ENCODE results near the gene OSGIN1. TPM values are rescaled to one million over a fixed set of nuclear protein-coding genes. Genes with fewer than 3 reads are reported as not detected.

OSGIN1 gene
- total RNA-seq, 1 donor from 2014 or later, result 0.31 TPM

DNA sequence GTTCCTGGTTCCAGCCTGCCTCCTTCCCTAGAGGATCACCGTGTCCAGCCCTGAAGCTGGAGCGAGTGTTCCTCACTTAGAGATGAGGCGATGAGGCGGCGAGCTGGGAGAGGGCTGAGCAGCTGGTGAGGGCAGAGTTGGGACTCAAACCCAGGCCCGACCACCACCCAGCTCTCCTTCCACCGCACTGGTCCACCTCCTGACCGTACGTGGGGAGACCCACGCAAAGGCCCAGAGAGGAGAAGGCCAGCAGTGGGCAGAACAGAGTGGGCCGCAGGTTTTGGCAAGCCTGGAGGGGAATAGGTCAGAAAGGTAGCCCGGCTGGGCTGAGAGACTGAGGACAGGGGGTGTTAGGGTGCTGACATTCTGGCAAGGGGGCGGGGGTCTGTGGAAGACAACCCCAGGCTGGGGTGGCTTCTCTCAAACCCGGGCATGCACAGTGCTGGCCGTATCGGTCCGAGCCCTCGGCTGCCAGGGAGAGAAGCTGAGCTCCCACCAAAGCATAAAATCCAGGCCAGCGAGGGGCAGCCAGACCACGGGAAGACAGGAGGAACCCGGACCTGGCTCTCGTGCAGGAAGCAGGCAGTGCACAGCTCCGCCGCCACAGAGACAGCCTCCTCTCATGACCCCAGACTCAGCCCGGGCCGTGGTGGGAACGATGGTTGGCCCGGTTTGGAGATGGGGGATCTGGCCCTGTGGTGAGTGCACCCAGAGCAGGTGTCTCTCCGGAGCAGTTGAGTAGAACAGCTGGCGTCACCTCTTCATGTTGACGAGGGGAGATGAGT, 29.3 kb upstream of the OSGIN1 start:
- Mint-ChIP-seq H3K4me3 (ENCODE audit: unreplicated experiment) (no peak overlapping the region), H3K27ac (ENCODE audit: unreplicated experiment) (no peak overlapping the region), H3K36me3 (ENCODE audit: low read depth, unreplicated experiment) (peaks cover 24% of the 10 kb centered on the region), H3K4me1 (ENCODE audit: unreplicated experiment) (peaks cover 3% of the 10 kb centered on the region), H3K9me3 (ENCODE audit: unreplicated experiment) (no peaks in the 10 kb centered on the region), H3K27me3 (ENCODE audit: unreplicated experiment) (peaks cover 10% of the 10 kb centered on the region)
- TF ChIP-seq, protein P1, sequence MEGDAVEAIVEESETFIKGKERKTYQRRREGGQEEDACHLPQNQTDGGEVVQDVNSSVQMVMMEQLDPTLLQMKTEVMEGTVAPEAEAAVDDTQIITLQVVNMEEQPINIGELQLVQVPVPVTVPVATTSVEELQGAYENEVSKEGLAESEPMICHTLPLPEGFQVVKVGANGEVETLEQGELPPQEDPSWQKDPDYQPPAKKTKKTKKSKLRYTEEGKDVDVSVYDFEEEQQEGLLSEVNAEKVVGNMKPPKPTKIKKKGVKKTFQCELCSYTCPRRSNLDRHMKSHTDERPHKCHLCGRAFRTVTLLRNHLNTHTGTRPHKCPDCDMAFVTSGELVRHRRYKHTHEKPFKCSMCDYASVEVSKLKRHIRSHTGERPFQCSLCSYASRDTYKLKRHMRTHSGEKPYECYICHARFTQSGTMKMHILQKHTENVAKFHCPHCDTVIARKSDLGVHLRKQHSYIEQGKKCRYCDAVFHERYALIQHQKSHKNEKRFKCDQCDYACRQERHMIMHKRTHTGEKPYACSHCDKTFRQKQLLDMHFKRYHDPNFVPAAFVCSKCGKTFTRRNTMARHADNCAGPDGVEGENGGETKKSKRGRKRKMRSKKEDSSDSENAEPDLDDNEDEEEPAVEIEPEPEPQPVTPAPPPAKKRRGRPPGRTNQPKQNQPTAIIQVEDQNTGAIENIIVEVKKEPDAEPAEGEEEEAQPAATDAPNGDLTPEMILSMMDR (IDR thresholded peaks at IDR 0.05; ENCODE audit: unreplicated experiment), result no peak
- DNase-seq (ENCODE audit: low spot score), result no peak

- Mint-ChIP-seq H3K4me3 (ENCODE audit: unreplicated experiment) (no peak overlapping the region), H3K27ac (ENCODE audit: unreplicated experiment) (no peak overlapping the region), H3K27me3 (ENCODE audit: unreplicated experiment) (peaks cover 10% of the 10 kb centered on the region), H3K4me1 (ENCODE audit: unreplicated experiment) (peaks cover 3% of the 10 kb centered on the region), H3K36me3 (ENCODE audit: low read depth, unreplicated experiment) (peaks cover 15% of the 10 kb centered on the region), H3K9me3 (ENCODE audit: unreplicated experiment) (no peaks in the 10 kb centered on the region)
- TF ChIP-seq, protein P1 (IDR thresholded peaks at IDR 0.05; ENCODE audit: unreplicated experiment), result no peak
- DNase-seq (ENCODE audit: low spot score), result no peak
These were observed 28.4 kb upstream of the OSGIN1 start for GRCh38 chr16:83924686-83925085.

GRCh38 chr16:83925095-83925905, 27.7 kb upstream of the OSGIN1 start:
- DNase-seq (ENCODE audit: low spot score), result no peak
- TF ChIP-seq, protein P1 (IDR thresholded peaks at IDR 0.05; ENCODE audit: unreplicated experiment), result no peak
- Mint-ChIP-seq H3K27ac (ENCODE audit: unreplicated experiment) (no peak overlapping the region), H3K4me1 (ENCODE audit: unreplicated experiment) (peaks cover 3% of the 10 kb centered on the region), H3K4me3 (ENCODE audit: unreplicated experiment) (no peak overlapping the region), H3K27me3 (ENCODE audit: unreplicated experiment) (peaks cover 10% of the 10 kb centered on the region), H3K36me3 (ENCODE audit: low read depth, unreplicated experiment) (peaks cover 12% of the 10 kb centered on the region), H3K9me3 (ENCODE audit: unreplicated experiment) (no peaks in the 10 kb centered on the region)

DNA sequence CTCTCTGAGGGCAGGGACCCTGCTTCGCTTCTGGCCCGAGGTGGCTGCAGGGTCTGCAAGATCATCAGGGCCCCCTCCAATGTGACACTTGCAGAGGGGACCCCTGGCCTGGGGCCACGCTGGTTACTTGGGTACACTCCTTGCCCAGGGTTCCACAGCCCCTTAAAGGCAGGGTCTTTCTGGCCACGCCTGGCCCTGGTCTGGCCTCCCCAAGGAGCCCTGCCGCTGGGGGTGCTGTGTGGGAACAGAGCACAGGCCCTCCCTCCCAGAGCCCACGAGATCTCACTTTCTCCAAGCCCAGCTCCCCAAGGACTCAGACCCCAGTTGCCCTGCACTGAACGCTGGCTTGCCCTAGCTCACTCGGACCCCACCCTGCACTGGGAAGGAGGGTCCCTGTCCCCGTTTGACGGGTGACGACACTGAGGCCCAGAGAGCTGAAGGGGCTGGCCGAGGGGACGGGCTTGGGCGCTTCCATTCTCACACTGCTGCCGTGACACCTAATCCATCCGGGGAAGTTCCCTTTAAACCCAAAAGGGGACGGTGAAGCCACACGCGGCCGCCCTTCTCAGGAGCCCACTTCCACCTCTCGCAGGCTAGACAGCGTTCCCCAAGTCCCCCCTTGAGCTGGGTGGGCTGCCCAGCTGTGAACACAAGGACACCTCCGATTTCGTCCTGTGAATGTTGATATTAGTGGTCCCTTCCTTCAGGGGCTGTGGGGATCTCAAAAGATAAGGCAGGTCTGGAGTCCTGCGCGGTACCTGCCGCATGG, 26.9 kb upstream of the OSGIN1 start:
- H3K27me3 Mint-ChIP-seq (ENCODE audit: unreplicated experiment), result peaks cover 8% of the 10 kb centered on the region

More for the DNA sequence above, 26.9 kb upstream of the OSGIN1 start:
- Mint-ChIP-seq H3K27ac (ENCODE audit: unreplicated experiment) (peak overlapping the region; percentile 24), H3K4me1 (ENCODE audit: unreplicated experiment) (peaks cover 3% of the 10 kb centered on the region), H3K36me3 (ENCODE audit: low read depth, unreplicated experiment) (peaks cover 8% of the 10 kb centered on the region), H3K9me3 (ENCODE audit: unreplicated experiment) (no peaks in the 10 kb centered on the region), H3K4me3 (ENCODE audit: unreplicated experiment) (no peak overlapping the region)
- TF ChIP-seq, protein P1 (IDR thresholded peaks at IDR 0.05; ENCODE audit: unreplicated experiment), result no peak
- DNase-seq (ENCODE audit: low spot score), result no peak
